DMS 273 treated with DMSO at 0.1 percent for 48 hours (cell line): ENCODE measurements around the gene FHL2.

Experiments used
- DNase-seq: peaks from one replicate; lab custom pipeline; 2025; lab: John Stamatoyannopoulos, UW

Gene FHL2

DNA sequence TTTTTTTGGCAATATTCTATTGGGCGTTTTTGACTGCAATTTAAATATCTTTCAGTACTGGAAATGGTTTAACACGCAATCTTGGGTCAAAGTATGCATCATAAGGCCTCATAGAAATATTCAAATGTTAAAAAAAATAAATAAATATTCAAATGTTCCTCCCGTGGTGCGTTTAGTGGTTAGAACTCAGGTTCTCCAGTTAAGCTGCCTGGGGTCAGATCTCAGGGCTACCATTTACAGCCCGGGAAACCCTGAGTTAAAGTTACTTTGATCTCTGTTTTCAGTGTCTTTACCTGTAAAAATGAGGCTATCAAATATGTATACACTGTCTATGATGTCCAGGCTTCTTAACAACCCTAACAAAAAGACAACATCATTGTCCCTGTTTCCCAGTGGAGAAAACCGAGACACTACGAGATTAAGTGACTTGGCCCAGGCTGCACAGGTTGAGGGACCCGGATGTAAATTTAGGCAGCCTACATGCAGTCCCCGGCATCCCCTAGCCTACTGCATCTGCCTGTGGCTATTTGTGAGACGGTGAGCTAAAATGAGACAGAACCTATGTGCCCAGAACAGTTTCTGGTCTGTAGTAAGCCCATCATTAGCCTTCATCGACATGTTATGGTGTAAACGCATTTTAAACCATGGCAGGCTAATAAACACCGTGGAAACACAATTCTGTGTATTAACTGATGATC, 1.7 kb downstream of the FHL2 start:
- DNase-seq: no peak

DNA sequence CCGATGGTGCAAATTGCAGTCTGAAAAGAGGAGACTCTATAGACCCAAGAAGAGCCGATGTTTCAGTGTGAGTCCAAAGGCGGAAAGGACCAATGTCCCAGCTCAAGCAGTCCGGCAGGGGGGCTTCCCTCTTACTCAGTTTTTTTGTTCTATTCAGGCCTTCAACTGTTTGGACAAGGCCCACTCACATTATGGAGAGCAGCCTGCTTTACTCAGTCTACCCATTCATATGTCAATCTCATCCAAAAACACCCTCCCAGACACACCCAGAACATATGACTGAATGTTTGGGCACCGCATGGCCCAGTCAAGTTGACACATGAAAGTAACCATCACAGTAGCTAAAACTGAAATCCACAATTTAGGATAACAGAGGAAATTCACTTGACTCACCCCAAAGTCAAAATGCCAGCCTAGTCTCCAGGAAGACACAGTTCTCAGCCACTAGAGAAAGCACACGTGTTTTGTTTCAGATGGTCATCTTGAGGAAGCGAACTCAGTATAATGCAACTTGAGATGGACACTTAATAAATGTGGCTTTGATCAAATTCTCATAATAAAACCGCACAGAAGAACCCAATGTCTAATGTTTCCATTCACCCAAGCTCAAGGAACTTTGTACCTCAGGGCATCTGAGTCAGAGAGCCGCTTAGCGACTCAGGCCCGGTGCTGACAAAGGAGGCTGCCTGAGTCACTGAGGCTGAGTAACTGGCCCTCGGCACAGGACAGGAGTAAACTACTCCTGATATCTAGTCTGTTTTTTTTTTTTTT, 2.4 kb downstream of the FHL2 start:
- DNase-seq: no peak

- DNase-seq: no peak
These were observed 3.2 kb downstream of the FHL2 start for GRCh38 chr2:105395691-105396090.

- DNase-seq: no peak
These were observed 3.8 kb downstream of the FHL2 start for GRCh38 chr2:105394951-105395611.

- DNase-seq: no peak
These were observed 5.3 kb downstream of the FHL2 start for GRCh38 chr2:105393373-105394055.

DNA sequence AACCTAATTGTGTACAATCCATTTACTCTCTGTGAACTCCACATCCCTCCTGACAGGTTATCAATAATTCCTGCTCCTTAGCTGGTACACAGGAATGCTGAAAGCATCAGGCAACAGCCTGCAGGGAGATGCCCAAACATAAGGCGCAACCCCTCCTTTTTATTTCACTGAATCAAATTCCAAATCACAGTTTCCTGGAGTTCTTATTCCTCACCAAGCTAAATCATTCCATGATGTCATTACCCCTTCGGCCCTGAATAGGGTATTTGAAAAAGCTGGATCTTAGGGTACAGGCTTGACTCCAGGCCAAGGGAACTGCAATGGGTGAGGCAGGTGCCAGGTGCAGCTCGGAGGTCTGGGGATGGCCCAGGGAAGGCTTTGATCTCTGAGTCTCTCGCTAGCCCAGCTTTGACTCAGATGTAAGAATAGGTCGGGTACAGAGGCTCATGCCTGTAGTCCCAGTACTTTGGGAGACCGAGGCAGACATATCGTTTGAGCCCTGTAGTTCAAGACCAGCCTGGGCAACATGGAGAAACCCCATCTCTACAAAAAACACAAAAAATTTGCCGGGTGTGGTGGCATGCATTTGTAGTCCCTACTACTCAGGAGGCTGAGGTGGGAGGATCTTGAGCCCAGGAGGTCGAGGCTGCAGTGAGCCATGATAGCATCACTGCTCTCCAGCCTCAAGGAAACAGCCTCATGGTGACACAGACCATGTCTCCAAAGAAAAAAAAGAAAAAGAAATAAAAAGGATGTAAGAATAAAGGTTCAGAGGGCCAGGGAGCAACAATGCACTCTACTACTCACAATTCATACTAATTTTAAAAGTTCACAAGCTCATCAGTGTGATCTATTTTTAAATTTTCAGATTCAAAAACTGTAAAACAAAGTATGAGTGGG, 6.8 kb downstream of the FHL2 start:
- no peak for DNase-seq

DNA sequence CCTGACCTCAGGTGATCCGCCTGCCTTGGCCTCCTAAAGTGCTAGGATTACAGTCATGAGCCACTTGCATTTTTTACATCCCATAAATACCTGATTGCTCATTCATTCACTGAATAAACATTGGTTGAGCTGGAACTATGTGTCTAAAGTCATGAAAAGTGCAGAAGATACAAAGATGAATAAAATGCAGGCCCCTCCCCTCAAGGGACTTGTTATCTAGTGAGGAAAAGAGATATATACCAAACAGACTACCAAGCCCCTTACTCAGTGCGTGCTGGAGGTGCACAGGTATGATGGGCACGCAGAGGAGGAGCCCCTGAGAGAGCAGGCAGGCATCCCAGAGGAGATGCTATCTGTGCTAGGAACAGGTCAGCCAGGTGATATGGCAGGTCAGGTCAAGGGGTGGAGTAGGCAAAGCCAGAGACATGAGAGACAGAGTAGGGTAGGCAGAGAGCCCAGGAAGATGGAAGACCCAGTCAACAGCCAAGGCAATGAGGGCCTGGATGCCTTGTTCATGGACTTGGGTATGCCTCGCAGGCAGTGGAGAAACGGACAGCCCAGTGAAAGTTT, 7.7 kb downstream of the FHL2 start:
- no peak for DNase-seq

GRCh38 chr2:105390454-105390853, 8.4 kb downstream of the FHL2 start:
- no peak for DNase-seq

- DNase-seq: no peak
These were observed 9.9 kb downstream of the FHL2 start for GRCh38 chr2:105388971-105389381.

GRCh38 chr2:105387225-105387624, 11.6 kb downstream of the FHL2 start:
- DNase-seq: no peak

DNA sequence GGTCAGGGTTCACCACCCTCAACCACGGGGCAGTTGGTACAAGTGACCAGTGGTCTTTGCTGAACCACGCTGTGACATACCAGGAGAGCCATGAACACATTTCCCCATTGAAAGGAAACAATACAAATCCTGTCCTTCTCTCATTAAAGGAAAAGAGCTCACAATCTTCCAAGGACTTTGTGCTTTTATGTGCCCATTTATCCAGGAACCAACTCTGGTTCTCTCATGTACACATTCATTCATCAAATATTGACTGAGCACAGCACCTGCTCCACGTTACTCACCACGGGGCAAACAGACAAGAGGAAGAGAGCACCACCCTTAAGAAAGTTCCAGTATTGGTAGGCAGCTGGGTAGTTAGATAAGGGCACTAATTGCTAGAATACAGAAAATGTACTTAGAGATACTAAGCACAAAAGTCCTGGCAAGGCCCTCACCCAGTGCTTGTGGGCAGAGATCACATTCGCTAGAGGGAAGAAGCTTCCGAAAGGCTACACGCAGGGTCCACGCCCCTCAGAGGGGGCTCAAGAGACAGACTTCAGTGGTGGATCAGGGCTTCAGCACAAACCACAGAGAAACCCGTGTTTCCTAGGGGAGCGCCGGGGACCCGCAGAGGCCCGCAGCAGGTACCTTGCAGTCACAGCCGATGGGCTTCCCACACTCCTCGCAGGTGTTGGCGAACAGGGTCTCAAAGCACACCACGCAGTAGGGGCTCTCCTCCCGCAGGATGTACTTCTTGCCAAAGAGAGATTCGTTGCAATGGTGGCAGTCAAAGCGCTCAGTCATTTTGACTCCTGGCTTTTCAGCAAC, 12.9 kb downstream of the FHL2 start:
- no peak for DNase-seq

GRCh38 chr2:105384861-105385260, 14.0 kb downstream of the FHL2 start:
- DNase-seq: no peak

GRCh38 chr2:105384216-105384615, 14.6 kb downstream of the FHL2 start:
- no peak for DNase-seq

GRCh38 chr2:105383432-105384166, 15.3 kb downstream of the FHL2 start:
- no peak for DNase-seq

DNA sequence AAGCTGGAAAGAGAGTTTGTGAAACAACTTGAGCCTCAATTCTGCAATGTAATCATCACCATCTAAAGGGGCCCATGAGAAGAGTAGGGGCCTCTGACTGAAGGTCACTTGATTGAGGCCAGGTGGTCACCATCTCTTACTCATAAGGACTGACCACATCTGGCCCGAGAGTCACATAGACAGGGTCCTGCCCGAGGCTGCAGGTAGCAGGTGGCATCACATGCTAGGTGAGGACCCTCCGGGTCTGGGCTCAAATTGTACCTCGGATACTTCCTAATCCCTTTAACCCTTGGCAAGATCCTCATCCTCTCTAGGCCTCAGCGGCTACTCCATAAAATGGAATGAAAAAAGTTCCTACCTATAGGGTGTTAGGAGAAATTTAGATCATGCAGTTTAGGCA, 16.7 kb downstream of the FHL2 start:
- DNase-seq: no peak

DNA sequence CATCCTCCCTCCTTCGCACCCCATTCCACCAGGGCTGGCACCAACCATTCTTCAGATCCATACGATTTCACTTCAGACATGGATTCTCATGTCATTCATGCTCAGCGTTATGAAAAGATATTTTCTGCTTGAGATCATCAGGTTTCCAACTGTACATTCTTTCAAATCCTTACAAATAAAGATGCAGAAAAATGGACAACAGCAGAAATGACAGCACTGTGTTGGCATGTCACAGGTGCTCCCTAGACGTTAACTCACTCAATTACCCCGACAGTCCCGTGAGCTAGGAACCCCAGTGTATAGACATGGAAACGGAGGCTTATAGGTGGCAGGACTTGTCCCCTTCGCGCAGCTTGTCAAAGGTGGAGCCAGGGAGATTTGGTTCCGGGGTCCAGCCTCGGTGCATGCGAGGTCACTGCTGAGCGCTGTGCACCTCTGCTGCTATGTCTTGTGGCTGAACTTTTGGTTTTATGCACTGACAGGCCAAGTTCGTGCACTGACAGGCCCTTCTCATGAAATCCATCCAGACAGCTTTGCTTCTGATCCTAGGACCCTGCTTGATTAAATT, 17.7 kb downstream of the FHL2 start:
- no peak for DNase-seq

- DNase-seq: no peak
These were observed 18.3 kb downstream of the FHL2 start for GRCh38 chr2:105380432-105381100.

DNA sequence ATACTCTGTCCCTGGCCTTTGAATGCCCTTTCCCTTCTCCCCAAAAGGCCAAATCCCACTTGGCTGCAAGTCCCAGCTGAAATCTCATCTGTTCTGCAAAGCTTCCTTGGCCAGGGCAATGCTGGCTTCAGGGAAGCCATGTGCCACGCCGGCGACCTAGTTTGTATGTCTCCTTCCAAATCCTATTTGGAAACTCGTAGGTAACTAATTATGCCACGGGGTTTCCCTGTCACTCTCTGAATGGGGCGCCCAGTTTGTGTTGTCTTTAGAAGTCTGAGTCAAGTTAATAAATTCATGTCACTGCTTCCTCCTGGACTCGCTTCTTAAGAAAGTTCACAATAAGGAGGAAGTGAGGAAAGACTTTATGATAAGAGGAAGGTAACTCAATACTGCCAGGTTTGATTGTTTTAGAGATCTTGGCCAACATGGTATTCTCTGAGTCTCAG, 19.1 kb downstream of the FHL2 start:
- DNase-seq: no peak
